A673 (cell line): ENCODE results near the gene HERC3.

Source experiments
- CTCF ChIP-seq: fragments of 300-800, 200-600 bp; sonication (generic); conservative IDR thresholded peaks from 2 replicates; pipeline ENCODE4 v1.5.1; 2017; ENCODE audit warnings: low read depth, mild to moderate bottlenecking, antibody characterized with exemption, low read length, moderate library complexity, mixed read lengths
- EZH2 ChIP-seq: fragments of 200-600 bp; sonication (generic); IDR thresholded peaks from 2 replicates; pipeline ENCODE4 v1.6.1; 2017; ENCODE audit warnings: borderline replicate concordance, low read depth, mild to moderate bottlenecking, mixed read lengths, antibody characterized with exemption, low read length; ENCODE audit not compliant: poor library complexity, severe bottlenecking

DNA sequence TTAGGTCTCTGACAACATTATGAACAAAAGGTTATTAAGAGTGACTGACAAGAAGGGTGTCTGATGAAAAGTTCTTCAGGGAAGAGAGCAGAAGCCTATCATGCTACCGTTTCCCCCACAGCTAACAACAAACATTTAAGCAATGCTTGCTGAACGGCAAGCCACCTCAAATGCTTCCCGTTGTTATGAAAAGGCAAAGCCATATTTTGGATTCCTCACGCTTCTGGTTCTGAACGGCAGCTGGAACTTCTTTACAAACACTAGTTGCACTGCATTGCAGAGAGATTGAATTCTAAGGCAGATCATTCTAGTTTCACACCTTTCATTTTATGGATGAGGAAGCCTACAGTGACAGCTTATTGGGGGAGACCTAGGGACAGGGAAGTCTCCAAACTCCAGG is 153.9 kb downstream of the HERC3 start:
- TF ChIP-seq EZH2 (no peak), CTCF (no peak)
